Measurements from ENCODE around the gene NPAS2.

GRCh38 chr2:100902817-100903405 is 83.0 kb downstream of the NPAS2 start:
- TF ChIP-seq CTCF (conservative IDR thresholded peaks at IDR 0.05 in 1 of 2, IDR thresholded peaks at IDR 0.05 in 1 of 2; ENCODE audit: low read depth in 1 of 2, low read length in 2 of 2) (peak in 1 of 2 donors; percentile 20), EZH2 (IDR thresholded peaks at IDR 0.05; ENCODE audit: low read length, missing control alignments) (no peak)
